ENCODE results near the gene ITIH5. TPM values are rescaled to one million over a fixed set of nuclear protein-coding genes. Genes with fewer than 3 reads are reported as not detected.

The ITIH5 gene
- total RNA-seq, 1 donor from 2014 or later, result 4.0 TPM

DNA sequence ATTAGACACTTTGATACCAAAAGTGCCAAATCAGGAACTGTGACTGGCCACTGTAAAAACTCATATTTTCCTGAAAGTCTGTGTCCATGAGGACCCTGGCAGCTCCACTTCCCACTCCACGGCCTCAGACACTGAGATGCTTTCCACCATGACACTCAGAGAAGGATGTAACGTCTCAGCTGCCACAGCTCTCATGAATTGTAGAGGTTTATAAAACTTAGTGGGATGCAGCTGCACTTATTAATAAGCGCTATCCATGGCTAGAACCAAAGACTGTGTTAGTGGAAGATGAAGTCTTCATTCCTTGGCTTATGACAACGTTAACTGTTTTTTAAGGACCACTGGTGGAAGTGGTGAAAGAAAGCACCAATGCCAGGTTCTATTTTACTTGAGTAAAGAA, 121.0 kb downstream of the ITIH5 start:
- Mint-ChIP-seq H3K4me3 (ENCODE audit: unreplicated experiment) (no peak overlapping the region), H3K27ac (ENCODE audit: unreplicated experiment) (no peak overlapping the region), H3K9me3 (ENCODE audit: unreplicated experiment) (no peaks in the 10 kb centered on the region), H3K36me3 (ENCODE audit: low read depth, unreplicated experiment) (peaks cover 1% of the 10 kb centered on the region), H3K27me3 (ENCODE audit: low read depth, unreplicated experiment) (peaks cover 3% of the 10 kb centered on the region), H3K4me1 (ENCODE audit: low read depth, unreplicated experiment) (peaks cover 16% of the 10 kb centered on the region)
- H3K27me3 ChIP-seq (ENCODE audit: insufficient read depth, low read length), result no peaks in the 10 kb centered on the region
- no peak for TF ChIP-seq EZH2 (IDR thresholded peaks at IDR 0.05; ENCODE audit: insufficient read depth, low read length)
- TF ChIP-seq, protein P1, sequence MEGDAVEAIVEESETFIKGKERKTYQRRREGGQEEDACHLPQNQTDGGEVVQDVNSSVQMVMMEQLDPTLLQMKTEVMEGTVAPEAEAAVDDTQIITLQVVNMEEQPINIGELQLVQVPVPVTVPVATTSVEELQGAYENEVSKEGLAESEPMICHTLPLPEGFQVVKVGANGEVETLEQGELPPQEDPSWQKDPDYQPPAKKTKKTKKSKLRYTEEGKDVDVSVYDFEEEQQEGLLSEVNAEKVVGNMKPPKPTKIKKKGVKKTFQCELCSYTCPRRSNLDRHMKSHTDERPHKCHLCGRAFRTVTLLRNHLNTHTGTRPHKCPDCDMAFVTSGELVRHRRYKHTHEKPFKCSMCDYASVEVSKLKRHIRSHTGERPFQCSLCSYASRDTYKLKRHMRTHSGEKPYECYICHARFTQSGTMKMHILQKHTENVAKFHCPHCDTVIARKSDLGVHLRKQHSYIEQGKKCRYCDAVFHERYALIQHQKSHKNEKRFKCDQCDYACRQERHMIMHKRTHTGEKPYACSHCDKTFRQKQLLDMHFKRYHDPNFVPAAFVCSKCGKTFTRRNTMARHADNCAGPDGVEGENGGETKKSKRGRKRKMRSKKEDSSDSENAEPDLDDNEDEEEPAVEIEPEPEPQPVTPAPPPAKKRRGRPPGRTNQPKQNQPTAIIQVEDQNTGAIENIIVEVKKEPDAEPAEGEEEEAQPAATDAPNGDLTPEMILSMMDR (IDR thresholded peaks at IDR 0.05; ENCODE audit: insufficient read depth, low read depth, low read length), result no peak
- DNase-seq (ENCODE audit: low read depth) (no peak), FAIRE-seq (no peak)
- no peak overlapping the region for H3K27ac ChIP-seq (ENCODE audit: low read depth, low read length)
- no peaks in the 10 kb centered on the region for H3K79me2 ChIP-seq (ENCODE audit: insufficient read depth, low read length)
- H3K36me3 ChIP-seq (ENCODE audit: insufficient read depth, low read length), result no peaks in the 10 kb centered on the region
- H3K9me3 ChIP-seq (ENCODE audit: insufficient read depth, low read depth, low read length), result no peaks in the 10 kb centered on the region
- no peak overlapping the region for H2AFZ ChIP-seq (ENCODE audit: low read depth, low read length)
- H4K20me1 ChIP-seq (ENCODE audit: insufficient read depth, low read length), result no peaks in the 10 kb centered on the region
- no peak overlapping the region for H3K4me3 ChIP-seq (ENCODE audit: insufficient read depth, low read depth, low read length)
- no peak overlapping the region for H3K9ac ChIP-seq (ENCODE audit: low read length)
- H3K4me1 ChIP-seq (ENCODE audit: insufficient read depth, low read length), result peaks cover 6% of the 10 kb centered on the region
- no peak overlapping the region for H3K4me2 ChIP-seq (ENCODE audit: low read length)

DNA sequence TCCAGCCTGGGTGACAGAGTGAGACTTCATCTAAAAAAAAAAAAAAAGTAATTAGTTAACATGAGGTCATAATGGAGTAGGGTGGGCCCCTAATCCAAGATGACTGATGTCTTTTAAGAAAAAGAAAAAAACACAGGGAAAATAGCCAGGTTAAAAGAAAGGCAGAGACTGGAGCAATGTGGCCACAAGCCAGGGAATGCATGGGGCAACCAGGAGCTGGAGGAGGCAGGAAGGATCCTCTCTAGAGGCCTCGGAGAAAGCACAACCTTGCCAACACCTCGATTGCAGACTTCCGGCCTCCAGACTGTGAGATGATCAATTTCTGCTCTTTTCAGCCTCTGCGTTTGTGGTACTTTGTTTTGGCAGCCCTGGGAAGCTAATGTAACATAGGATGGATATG, 121.5 kb downstream of the ITIH5 start:
- Mint-ChIP-seq H3K4me1 (ENCODE audit: low read depth, unreplicated experiment) (peaks cover 17% of the 10 kb centered on the region), H3K4me3 (ENCODE audit: unreplicated experiment) (no peak overlapping the region), H3K27me3 (ENCODE audit: low read depth, unreplicated experiment) (peaks cover 3% of the 10 kb centered on the region), H3K36me3 (ENCODE audit: low read depth, unreplicated experiment) (peaks cover 1% of the 10 kb centered on the region), H3K27ac (ENCODE audit: unreplicated experiment) (no peak overlapping the region), H3K9me3 (ENCODE audit: unreplicated experiment) (no peaks in the 10 kb centered on the region)
- TF ChIP-seq, protein P1 (IDR thresholded peaks at IDR 0.05; ENCODE audit: insufficient read depth, low read depth, low read length), result no peak
- no peak for TF ChIP-seq EZH2 (IDR thresholded peaks at IDR 0.05; ENCODE audit: insufficient read depth, low read length)
- H3K79me2 ChIP-seq (ENCODE audit: insufficient read depth, low read length), result no peaks in the 10 kb centered on the region
- no peak overlapping the region for H2AFZ ChIP-seq (ENCODE audit: low read depth, low read length)
- H3K9ac ChIP-seq (ENCODE audit: low read length), result no peak overlapping the region
- H3K27me3 ChIP-seq (ENCODE audit: insufficient read depth, low read length), result no peaks in the 10 kb centered on the region
- H4K20me1 ChIP-seq (ENCODE audit: insufficient read depth, low read length), result no peaks in the 10 kb centered on the region
- DNase-seq (ENCODE audit: low read depth) (no peak), FAIRE-seq (no peak)
- H3K36me3 ChIP-seq (ENCODE audit: insufficient read depth, low read length), result no peaks in the 10 kb centered on the region
- H3K4me3 ChIP-seq (ENCODE audit: insufficient read depth, low read depth, low read length), result no peak overlapping the region
- no peaks in the 10 kb centered on the region for H3K9me3 ChIP-seq (ENCODE audit: insufficient read depth, low read depth, low read length)
- H3K4me1 ChIP-seq (ENCODE audit: insufficient read depth, low read length), result peaks cover 6% of the 10 kb centered on the region
- H3K4me2 ChIP-seq (ENCODE audit: low read length), result no peak overlapping the region
- no peak overlapping the region for H3K27ac ChIP-seq (ENCODE audit: low read depth, low read length)

DNA sequence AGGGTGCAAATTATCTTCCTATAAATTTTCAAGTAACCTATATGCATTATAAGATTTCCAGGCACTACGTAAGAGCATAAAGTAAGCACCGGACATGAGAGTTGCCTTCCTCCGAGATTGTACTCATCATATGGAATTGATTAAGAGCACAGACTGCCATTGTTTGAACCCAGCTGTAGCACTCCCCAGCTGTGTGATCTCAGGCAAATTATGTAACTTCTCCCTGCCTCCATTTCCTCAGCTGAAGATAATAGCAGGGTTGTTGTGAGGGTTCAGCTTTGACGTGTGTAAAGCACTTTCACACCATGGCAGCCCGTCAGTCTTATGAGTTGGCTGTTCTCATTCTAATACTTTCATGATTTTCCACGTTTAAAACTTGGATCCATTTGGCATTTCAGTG, 122.6 kb downstream of the ITIH5 start:
- H3K9me3 Mint-ChIP-seq (ENCODE audit: unreplicated experiment), result peaks cover 2% of the 10 kb centered on the region
- Histone ChIP-seq H3K27me3 (ENCODE audit: insufficient read depth, low read length) (no peaks in the 10 kb centered on the region), H3K4me2 (ENCODE audit: low read length) (no peak overlapping the region), H3K9me3 (ENCODE audit: insufficient read depth, low read depth, low read length) (no peaks in the 10 kb centered on the region), H2AFZ (ENCODE audit: low read depth, low read length) (no peak overlapping the region), H4K20me1 (ENCODE audit: insufficient read depth, low read length) (no peaks in the 10 kb centered on the region), H3K79me2 (ENCODE audit: insufficient read depth, low read length) (no peaks in the 10 kb centered on the region), H3K9ac (ENCODE audit: low read length) (no peak overlapping the region), H3K27ac (ENCODE audit: low read depth, low read length) (no peak overlapping the region), H3K4me3 (ENCODE audit: insufficient read depth, low read depth, low read length) (no peak overlapping the region), H3K4me1 (ENCODE audit: insufficient read depth, low read length) (peaks cover 6% of the 10 kb centered on the region), H3K36me3 (ENCODE audit: insufficient read depth, low read length) (no peaks in the 10 kb centered on the region)
- peaks cover 2% of the 10 kb centered on the region for H3K27me3 Mint-ChIP-seq (ENCODE audit: low read depth, unreplicated experiment)
- no peaks in the 10 kb centered on the region for H3K36me3 Mint-ChIP-seq (ENCODE audit: low read depth, unreplicated experiment)
- H3K4me1 Mint-ChIP-seq (ENCODE audit: low read depth, unreplicated experiment), result peaks cover 17% of the 10 kb centered on the region
- no peak overlapping the region for H3K27ac Mint-ChIP-seq (ENCODE audit: unreplicated experiment)
- FAIRE-seq (no peak), DNase-seq (ENCODE audit: low read depth) (no peak)
- no peak for TF ChIP-seq EZH2 (IDR thresholded peaks at IDR 0.05; ENCODE audit: insufficient read depth, low read length)
- TF ChIP-seq, protein P1 (IDR thresholded peaks at IDR 0.05; ENCODE audit: insufficient read depth, low read depth, low read length), result no peak
- H3K4me3 Mint-ChIP-seq (ENCODE audit: unreplicated experiment), result no peak overlapping the region
